C4-2B (cell line): Measurements from ENCODE around the gene ANKRD52.
"Not testable (repeated sequence)": the region's sequence is repeated elsewhere in the genome, so short reads cannot be mapped to it uniquely, and the experiment has no call there.

Source experiments
- ZFX ChIP-seq: fragments of 450-650 bp; IDR thresholded peaks from 2 replicates; pipeline ENCODE4 v1.6.1; 2017
- TF ChIP-seq, protein P1 (sequence below): fragments of 450-650 bp; conservative IDR thresholded peaks from 2 replicates; pipeline ENCODE4 v1.5.1; 2017; ENCODE audit warnings: mild to moderate bottlenecking

DNA sequence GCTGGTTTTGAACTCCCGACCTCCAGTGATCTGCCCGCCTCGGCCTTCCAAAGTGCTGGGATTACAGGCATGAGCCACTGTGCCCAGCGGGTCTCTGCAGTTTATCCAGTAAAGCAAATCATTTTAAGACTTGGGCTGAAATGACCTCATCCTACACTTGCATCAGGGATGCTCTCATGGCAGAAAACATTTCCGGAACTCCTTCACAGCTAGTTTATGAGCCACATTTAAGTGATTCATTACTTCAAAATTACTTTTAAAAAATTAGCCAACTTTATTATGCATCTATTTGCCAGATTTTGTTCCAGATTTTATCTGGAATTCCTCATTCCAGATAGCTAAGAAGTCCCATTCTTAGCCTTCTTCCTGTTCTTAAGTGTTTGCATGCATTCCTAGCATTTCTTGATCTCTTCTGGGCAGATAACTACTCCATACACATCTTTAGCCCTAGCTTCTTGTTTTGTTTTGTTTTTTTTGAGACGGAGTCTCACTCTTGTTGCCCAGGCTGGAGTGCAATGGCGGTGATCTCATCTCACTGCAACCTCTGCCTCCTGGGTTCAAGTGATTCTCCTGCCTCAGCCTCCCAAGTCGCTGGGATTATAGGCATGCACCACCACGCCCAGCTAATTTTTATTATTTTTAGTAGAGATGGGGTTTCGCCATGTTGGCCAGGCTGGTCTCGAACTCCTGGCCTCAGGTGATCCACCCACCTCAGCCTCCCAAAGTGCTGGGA lies 61.2 kb downstream of the ANKRD52 start:
- TF ChIP-seq, protein P1, sequence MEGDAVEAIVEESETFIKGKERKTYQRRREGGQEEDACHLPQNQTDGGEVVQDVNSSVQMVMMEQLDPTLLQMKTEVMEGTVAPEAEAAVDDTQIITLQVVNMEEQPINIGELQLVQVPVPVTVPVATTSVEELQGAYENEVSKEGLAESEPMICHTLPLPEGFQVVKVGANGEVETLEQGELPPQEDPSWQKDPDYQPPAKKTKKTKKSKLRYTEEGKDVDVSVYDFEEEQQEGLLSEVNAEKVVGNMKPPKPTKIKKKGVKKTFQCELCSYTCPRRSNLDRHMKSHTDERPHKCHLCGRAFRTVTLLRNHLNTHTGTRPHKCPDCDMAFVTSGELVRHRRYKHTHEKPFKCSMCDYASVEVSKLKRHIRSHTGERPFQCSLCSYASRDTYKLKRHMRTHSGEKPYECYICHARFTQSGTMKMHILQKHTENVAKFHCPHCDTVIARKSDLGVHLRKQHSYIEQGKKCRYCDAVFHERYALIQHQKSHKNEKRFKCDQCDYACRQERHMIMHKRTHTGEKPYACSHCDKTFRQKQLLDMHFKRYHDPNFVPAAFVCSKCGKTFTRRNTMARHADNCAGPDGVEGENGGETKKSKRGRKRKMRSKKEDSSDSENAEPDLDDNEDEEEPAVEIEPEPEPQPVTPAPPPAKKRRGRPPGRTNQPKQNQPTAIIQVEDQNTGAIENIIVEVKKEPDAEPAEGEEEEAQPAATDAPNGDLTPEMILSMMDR, result not testable (repeated sequence)
- not testable (repeated sequence) for TF ChIP-seq ZFX
